ENCODE results near the gene PAPOLA. TPM values are rescaled to one million over a fixed set of nuclear protein-coding genes. Genes with fewer than 3 reads are reported as not detected.

Gene PAPOLA
- total RNA-seq, 4 donors from 2014 or later: 113 to 169 (median 133) TPM

- ATAC-seq (ENCODE audit: low FRiP score): no peak
- no peak for TF ChIP-seq CTCF (IDR thresholded peaks at IDR 0.05)
- no peak for DNase-seq (ENCODE audit: low spot score)
Measured at GRCh38 chr14:96579358-96579757, 77.2 kb downstream of the PAPOLA start.

GRCh38 chr14:96579855-96580254 is 77.7 kb downstream of the PAPOLA start:
- TF ChIP-seq CTCF (IDR thresholded peaks at IDR 0.05): no peak
- DNase-seq (ENCODE audit: low spot score) (no peak), ATAC-seq (ENCODE audit: low FRiP score) (no peak)

GRCh38 chr14:96580566-96580965 is 78.4 kb downstream of the PAPOLA start:
- DNase-seq (ENCODE audit: low spot score) (no peak), ATAC-seq (ENCODE audit: low FRiP score) (no peak)
- TF ChIP-seq CTCF (IDR thresholded peaks at IDR 0.05): no peak

GRCh38 chr14:96581026-96581425 is 78.8 kb downstream of the PAPOLA start:
- no peak for TF ChIP-seq CTCF (IDR thresholded peaks at IDR 0.05)
- ATAC-seq (ENCODE audit: low FRiP score) (no peak), DNase-seq (ENCODE audit: low spot score) (no peak)

GRCh38 chr14:96581902-96582301 is 79.7 kb downstream of the PAPOLA start:
- TF ChIP-seq CTCF (IDR thresholded peaks at IDR 0.05): no peak
- DNase-seq (ENCODE audit: low spot score): no peak
- no peak for ATAC-seq (ENCODE audit: low FRiP score)

GRCh38 chr14:96582411-96582961 is 80.3 kb downstream of the PAPOLA start:
- DNase-seq (ENCODE audit: low spot score): no peak
- no peak for TF ChIP-seq CTCF (IDR thresholded peaks at IDR 0.05)
- ATAC-seq (ENCODE audit: low FRiP score): no peak

- no peak for TF ChIP-seq CTCF (IDR thresholded peaks at IDR 0.05)
- ATAC-seq (ENCODE audit: low FRiP score) (no peak), DNase-seq (ENCODE audit: low spot score) (no peak)
Measured at GRCh38 chr14:96582995-96583394, 80.8 kb downstream of the PAPOLA start.
